Stomach (tissue), 4 donors: ENCODE measurements around the gene KMT2E.

Source experiments
- EP300 ChIP-seq: sonication (generic); formaldehyde crosslinking; IDR thresholded peaks from one replicate; pipeline ENCODE4 v1.6.1; 2017; ENCODE audit warnings: antibody characterized with exemption
- TF ChIP-seq, protein P1 (sequence below), 7 experiments: fragments of 450-650 bp in 4 of 7; fragments of 200-600 bp in 3 of 7; sonication (generic) in 3 of 7; IDR thresholded peaks; one replicate each; pipeline ENCODE4 v1.5.1; 2016 to 2019; ENCODE audit warnings: antibody characterized with exemption in 7 of 7, control low read depth in 2 of 7, mild to moderate bottlenecking in 1 of 7

DNA sequence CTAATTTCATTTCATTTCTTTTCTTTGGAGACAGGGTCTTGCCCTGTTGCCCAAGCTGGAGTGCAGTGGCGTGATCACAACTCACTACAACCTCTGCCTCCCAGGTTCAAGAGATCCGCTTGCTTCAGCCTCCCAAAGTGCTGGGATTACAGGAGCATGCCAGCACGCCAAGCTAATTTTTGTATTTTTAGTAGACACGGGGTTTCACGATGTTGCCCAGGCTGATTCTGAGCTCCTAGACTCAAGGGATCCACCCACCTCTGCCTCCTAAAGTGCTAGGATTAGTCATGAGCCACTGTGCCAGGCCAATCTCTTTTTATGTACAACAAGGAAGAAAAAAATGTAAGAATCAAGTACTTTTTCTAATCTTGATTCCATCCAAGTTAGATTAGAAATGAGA is 10.7 kb upstream of the KMT2E start:
- TF ChIP-seq, protein P1, sequence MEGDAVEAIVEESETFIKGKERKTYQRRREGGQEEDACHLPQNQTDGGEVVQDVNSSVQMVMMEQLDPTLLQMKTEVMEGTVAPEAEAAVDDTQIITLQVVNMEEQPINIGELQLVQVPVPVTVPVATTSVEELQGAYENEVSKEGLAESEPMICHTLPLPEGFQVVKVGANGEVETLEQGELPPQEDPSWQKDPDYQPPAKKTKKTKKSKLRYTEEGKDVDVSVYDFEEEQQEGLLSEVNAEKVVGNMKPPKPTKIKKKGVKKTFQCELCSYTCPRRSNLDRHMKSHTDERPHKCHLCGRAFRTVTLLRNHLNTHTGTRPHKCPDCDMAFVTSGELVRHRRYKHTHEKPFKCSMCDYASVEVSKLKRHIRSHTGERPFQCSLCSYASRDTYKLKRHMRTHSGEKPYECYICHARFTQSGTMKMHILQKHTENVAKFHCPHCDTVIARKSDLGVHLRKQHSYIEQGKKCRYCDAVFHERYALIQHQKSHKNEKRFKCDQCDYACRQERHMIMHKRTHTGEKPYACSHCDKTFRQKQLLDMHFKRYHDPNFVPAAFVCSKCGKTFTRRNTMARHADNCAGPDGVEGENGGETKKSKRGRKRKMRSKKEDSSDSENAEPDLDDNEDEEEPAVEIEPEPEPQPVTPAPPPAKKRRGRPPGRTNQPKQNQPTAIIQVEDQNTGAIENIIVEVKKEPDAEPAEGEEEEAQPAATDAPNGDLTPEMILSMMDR (IDR thresholded peaks at IDR 0.05) = no peak
- TF ChIP-seq EP300 = no peak
